ENCODE data around the gene TCF23. TPM values are rescaled to one million over a fixed set of nuclear protein-coding genes. Genes with fewer than 3 reads are reported as not detected.

TCF23 gene
- total and polyA plus RNA-seq, 4 donors, result 0.01 to 0.18 (median 0.04) TPM; not detected in 1

GRCh38 chr2:27204566-27204965, 55.8 kb downstream of the TCF23 start:
- ATAC-seq (ENCODE audit: insufficient read depth, low FRiP score) (no peak), DNase-seq (no peak)
- Histone ChIP-seq H3K27me3 (ENCODE audit: control insufficient read depth in 3 of 3, insufficient read depth in 3 of 3, low read length in 2 of 3) (no peaks in the 10 kb centered on the region), H3K9me3 (ENCODE audit: control insufficient read depth in 4 of 4, insufficient read depth in 3 of 4, low read length in 3 of 4) (no peaks in the 10 kb centered on the region), H3K4me3 (no peak overlapping the region), H3K27ac (ENCODE audit: low read depth in 1 of 2, low read length in 1 of 2) (no peak overlapping the region), H3K4me1 (ENCODE audit: control insufficient read depth in 5 of 5, insufficient read depth in 5 of 5, low read length in 5 of 5) (no peaks in the 10 kb centered on the region), H3K36me3 (ENCODE audit: control insufficient read depth in 4 of 4, insufficient read depth in 4 of 4, low read length in 4 of 4) (peaks cover 3 to 72% (median 24%) of the 10 kb centered on the region in 4 donors), H3K9ac (ENCODE audit: insufficient read depth in 1 of 2, low read length in 2 of 2) (no peak overlapping the region)
- WGBS, 2 donors, result 95 to 96% methylated on average over 8 of the region's 8 CpGs
- TF ChIP-seq, protein P1, sequence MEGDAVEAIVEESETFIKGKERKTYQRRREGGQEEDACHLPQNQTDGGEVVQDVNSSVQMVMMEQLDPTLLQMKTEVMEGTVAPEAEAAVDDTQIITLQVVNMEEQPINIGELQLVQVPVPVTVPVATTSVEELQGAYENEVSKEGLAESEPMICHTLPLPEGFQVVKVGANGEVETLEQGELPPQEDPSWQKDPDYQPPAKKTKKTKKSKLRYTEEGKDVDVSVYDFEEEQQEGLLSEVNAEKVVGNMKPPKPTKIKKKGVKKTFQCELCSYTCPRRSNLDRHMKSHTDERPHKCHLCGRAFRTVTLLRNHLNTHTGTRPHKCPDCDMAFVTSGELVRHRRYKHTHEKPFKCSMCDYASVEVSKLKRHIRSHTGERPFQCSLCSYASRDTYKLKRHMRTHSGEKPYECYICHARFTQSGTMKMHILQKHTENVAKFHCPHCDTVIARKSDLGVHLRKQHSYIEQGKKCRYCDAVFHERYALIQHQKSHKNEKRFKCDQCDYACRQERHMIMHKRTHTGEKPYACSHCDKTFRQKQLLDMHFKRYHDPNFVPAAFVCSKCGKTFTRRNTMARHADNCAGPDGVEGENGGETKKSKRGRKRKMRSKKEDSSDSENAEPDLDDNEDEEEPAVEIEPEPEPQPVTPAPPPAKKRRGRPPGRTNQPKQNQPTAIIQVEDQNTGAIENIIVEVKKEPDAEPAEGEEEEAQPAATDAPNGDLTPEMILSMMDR (IDR thresholded peaks at IDR 0.05; ENCODE audit: control extremely low read depth, extremely low read depth), result no peak

DNA sequence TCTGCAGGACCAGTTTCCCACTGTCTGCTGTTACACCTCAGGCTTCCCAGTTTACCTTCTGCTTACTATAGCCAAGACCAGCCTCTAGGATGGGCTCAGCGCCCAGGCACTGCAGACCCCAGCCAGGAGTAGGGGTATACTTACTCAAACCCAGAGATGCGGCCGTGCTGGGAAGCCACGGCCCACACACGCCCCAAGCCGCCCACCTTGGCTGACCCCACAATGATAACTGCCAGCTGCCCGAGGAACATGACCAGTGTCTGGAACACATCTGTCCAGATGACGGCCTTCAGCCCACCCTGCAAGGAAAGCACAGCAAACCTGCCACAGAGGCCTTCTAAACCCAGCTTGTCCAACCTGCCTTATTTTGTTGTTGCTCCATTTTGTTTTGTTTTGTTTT, 56.4 kb downstream of the TCF23 start:
- H3K9ac ChIP-seq (ENCODE audit: insufficient read depth in 1 of 2, low read length in 2 of 2), result no peak overlapping the region
- TF ChIP-seq, protein P1 (IDR thresholded peaks at IDR 0.05; ENCODE audit: control extremely low read depth, extremely low read depth), result no peak
- DNase-seq, result no peak
- no peaks in the 10 kb centered on the region for H3K9me3 ChIP-seq (ENCODE audit: control insufficient read depth in 4 of 4, insufficient read depth in 3 of 4, low read length in 3 of 4)
- no peak overlapping the region for H3K4me3 ChIP-seq
- 88 to 89% methylated on average over 8 of the region's 8 CpGs for WGBS, 2 donors
- no peaks in the 10 kb centered on the region for H3K27me3 ChIP-seq (ENCODE audit: control insufficient read depth in 3 of 3, insufficient read depth in 3 of 3, low read length in 2 of 3)
- H3K27ac ChIP-seq (ENCODE audit: low read depth in 1 of 2, low read length in 1 of 2), result no peak overlapping the region
- no peak for ATAC-seq (ENCODE audit: insufficient read depth, low FRiP score)
- no peaks in the 10 kb centered on the region for H3K4me1 ChIP-seq (ENCODE audit: control insufficient read depth in 5 of 5, insufficient read depth in 5 of 5, low read length in 5 of 5)
- peaks cover 3 to 70% (median 24%) of the 10 kb centered on the region in 4 donors for H3K36me3 ChIP-seq (ENCODE audit: control insufficient read depth in 4 of 4, insufficient read depth in 4 of 4, low read length in 4 of 4)

- Histone ChIP-seq H3K9ac (ENCODE audit: insufficient read depth in 1 of 2, low read length in 2 of 2) (no peak overlapping the region), H3K4me3 (no peak overlapping the region), H3K36me3 (ENCODE audit: control insufficient read depth in 4 of 4, insufficient read depth in 4 of 4, low read length in 4 of 4) (peaks cover 3 to 60% (median 24%) of the 10 kb centered on the region in 4 donors), H3K27ac (ENCODE audit: low read depth in 1 of 2, low read length in 1 of 2) (no peak overlapping the region), H3K9me3 (ENCODE audit: control insufficient read depth in 4 of 4, insufficient read depth in 3 of 4, low read length in 3 of 4) (no peaks in the 10 kb centered on the region), H3K4me1 (ENCODE audit: control insufficient read depth in 5 of 5, insufficient read depth in 5 of 5, low read length in 5 of 5) (peaks cover 0 to 5% (median 0%) of the 10 kb centered on the region in 5 donors), H3K27me3 (ENCODE audit: control insufficient read depth in 3 of 3, insufficient read depth in 3 of 3, low read length in 2 of 3) (no peaks in the 10 kb centered on the region)
- TF ChIP-seq, protein P1 (IDR thresholded peaks at IDR 0.05; ENCODE audit: control extremely low read depth, extremely low read depth), result no peak
- whole genome bisulfite sequencing, 2 donors, result 92 to 98% methylated on average over 6 of the region's 6 CpGs
- DNase-seq, result no peak
- ATAC-seq (ENCODE audit: insufficient read depth, low FRiP score), result no peak
Observed at GRCh38 chr2:27206346-27206745, 57.5 kb downstream of the TCF23 start.

Other genes starting within 250 kb of the TCF23 start
- 10 to 100 TPM; 10.2 to 34.1 TPM for gene MAPRE3, start 178.4 kb upstream of the TCF23 start, total RNA-seq
- 10 to 100 TPM; 20.4 to 41.9 TPM for gene MAPRE3, start 178.4 kb upstream of the TCF23 start, polyA plus RNA-seq
- 10 to 100 TPM; 34.3 to 99.2 TPM for gene TMEM214, start 116.0 kb upstream of the TCF23 start, total RNA-seq
- 10 to 100 TPM; 56.7 to 62.5 TPM for gene TMEM214, start 116.0 kb upstream of the TCF23 start, polyA plus RNA-seq
- 10 to 100 TPM; 17.3 to 22.3 TPM for gene AGBL5, start 97.3 kb upstream of the TCF23 start, total RNA-seq
- 10 to 100 TPM in 1 of 2 donors, 1 to 10 TPM in 1; 8.6 to 11.6 TPM for gene AGBL5, start 97.3 kb upstream of the TCF23 start, polyA plus RNA-seq
- gene OST4, start 77.3 kb upstream of the TCF23 start, total RNA-seq, result 100 to 1,000 TPM; 164 to 238 TPM
- 100 to 1,000 TPM; 379 to 577 TPM for gene OST4, start 77.3 kb upstream of the TCF23 start, polyA plus RNA-seq
- gene EMILIN1, start 70.4 kb upstream of the TCF23 start, total RNA-seq, result 100 to 1,000 TPM in 1 of 2 donors, 10 to 100 TPM in 1; 88.4 to 163 TPM
- gene EMILIN1, start 70.4 kb upstream of the TCF23 start, polyA plus RNA-seq, result 10 to 100 TPM; 74.1 to 98.6 TPM
- gene KHK, start 62.2 kb upstream of the TCF23 start, total RNA-seq, result 1 to 10 TPM; 1.6 to 7.6 TPM
- 1 to 10 TPM; 3.1 to 4.2 TPM for gene KHK, start 62.2 kb upstream of the TCF23 start, polyA plus RNA-seq
- gene CGREF1, start 29.9 kb upstream of the TCF23 start, total RNA-seq, result under 1 TPM; 0.57 to 0.89 TPM
- gene CGREF1, start 29.9 kb upstream of the TCF23 start, polyA plus RNA-seq, result under 1 TPM; 0.55 to 0.80 TPM
- under 1 TPM; 0.11 to 0.74 TPM for gene ABHD1, start 25.2 kb upstream of the TCF23 start, total RNA-seq
- gene ABHD1, start 25.2 kb upstream of the TCF23 start, polyA plus RNA-seq, result under 1 TPM; 0.08 to 0.16 TPM
- gene PREB, start 14.4 kb upstream of the TCF23 start, total RNA-seq, result 10 to 100 TPM; 30.2 to 56.8 TPM
- gene PREB, start 14.4 kb upstream of the TCF23 start, polyA plus RNA-seq, result 10 to 100 TPM; 25.8 to 66.8 TPM
- not detected for gene PRR30, start 9.6 kb upstream of the TCF23 start, total RNA-seq
- gene PRR30, start 9.6 kb upstream of the TCF23 start, polyA plus RNA-seq, result not detected
- gene ATRAID, start 63.0 kb downstream of the TCF23 start, total RNA-seq, result 100 to 1,000 TPM in 1 of 2 donors, 10 to 100 TPM in 1; 90.0 to 107 TPM
- gene ATRAID, start 63.0 kb downstream of the TCF23 start, polyA plus RNA-seq, result 100 to 1,000 TPM; 136 to 204 TPM
- 10 to 100 TPM; 12.1 to 32.5 TPM for gene SLC5A6, start 63.3 kb downstream of the TCF23 start, total RNA-seq
- 10 to 100 TPM; 15.2 to 33.1 TPM for gene SLC5A6, start 63.3 kb downstream of the TCF23 start, polyA plus RNA-seq
- 10 to 100 TPM; 18.3 to 42.0 TPM for gene CAD, start 68.4 kb downstream of the TCF23 start, total RNA-seq
- gene CAD, start 68.4 kb downstream of the TCF23 start, polyA plus RNA-seq, result 10 to 100 TPM; 10.9 to 19.4 TPM
- gene SLC30A3, start 114.0 kb downstream of the TCF23 start, total RNA-seq, result under 1 TPM; 0.31 to 0.77 TPM
- under 1 TPM; 0.11 to 0.37 TPM for gene SLC30A3, start 114.0 kb downstream of the TCF23 start, polyA plus RNA-seq
- not detected for gene DNAJC5G, start 126.4 kb downstream of the TCF23 start, total RNA-seq
- not detected for gene DNAJC5G, start 126.4 kb downstream of the TCF23 start, polyA plus RNA-seq
- under 1 TPM; 0.09 to 0.48 TPM for gene TRIM54, start 133.4 kb downstream of the TCF23 start, total RNA-seq
- gene TRIM54, start 133.4 kb downstream of the TCF23 start, polyA plus RNA-seq, result under 1 TPM; 0.10 to 0.16 TPM
- gene UCN, start 159.4 kb downstream of the TCF23 start, total RNA-seq, result 1 to 10 TPM in 1 of 2 donors, under 1 TPM in 1; 0.34 to 2.0 TPM
- 1 to 10 TPM in 1 of 2 donors, under 1 TPM in 1; 0.76 to 2.0 TPM for gene UCN, start 159.4 kb downstream of the TCF23 start, polyA plus RNA-seq
- 100 to 1,000 TPM in 1 of 2 donors, 10 to 100 TPM in 1; 42.1 to 103 TPM for gene MPV17, start 174.1 kb downstream of the TCF23 start, total RNA-seq
- 100 to 1,000 TPM in 1 of 2 donors, 10 to 100 TPM in 1; 94.5 to 224 TPM for gene MPV17, start 174.1 kb downstream of the TCF23 start, polyA plus RNA-seq
- 10 to 100 TPM; 46.4 to 61.8 TPM for gene GTF3C2, start 207.8 kb downstream of the TCF23 start, total RNA-seq
- 10 to 100 TPM; 28.7 to 41.0 TPM for gene GTF3C2, start 207.8 kb downstream of the TCF23 start, polyA plus RNA-seq
- 10 to 100 TPM; 19.6 to 37.3 TPM for gene EIF2B4, start 221.3 kb downstream of the TCF23 start, total RNA-seq
- gene EIF2B4, start 221.3 kb downstream of the TCF23 start, polyA plus RNA-seq, result 10 to 100 TPM; 37.3 to 55.4 TPM
- gene SNX17, start 221.6 kb downstream of the TCF23 start, total RNA-seq, result 100 to 1,000 TPM in 1 of 2 donors, 10 to 100 TPM in 1; 65.8 to 129 TPM
- gene SNX17, start 221.6 kb downstream of the TCF23 start, polyA plus RNA-seq, result 100 to 1,000 TPM in 1 of 2 donors, 10 to 100 TPM in 1; 68.4 to 123 TPM
- gene ZNF513, start 231.7 kb downstream of the TCF23 start, total RNA-seq, result 10 to 100 TPM in 1 of 2 donors, 1 to 10 TPM in 1; 8.0 to 21.1 TPM
- gene ZNF513, start 231.7 kb downstream of the TCF23 start, polyA plus RNA-seq, result 10 to 100 TPM; 21.6 to 22.2 TPM